Mucosa of rectum (tissue), 2 donors: Measurements from ENCODE around the gene ILRUN.
"Not testable (repeated sequence)": the region's sequence is repeated elsewhere in the genome, so short reads cannot be mapped to it uniquely, and the experiment has no call there.

Source experiments
- H3K27ac ChIP-seq, 2 donors: one replicate each; pipeline ENCODE4 v1.7.0; 2013; ENCODE audit warnings: inconsistent platforms in 2 of 2, low read depth in 2 of 2, low read length in 2 of 2
- H3K27me3 ChIP-seq, 2 donors: one replicate each; pipeline ENCODE4 v1.7.0; 2013; ENCODE audit warnings: low read length in 2 of 2; ENCODE audit not compliant: control insufficient read depth in 2 of 2, insufficient read depth in 2 of 2
- H3K36me3 ChIP-seq, 2 donors: one replicate each; pipeline ENCODE4 v1.7.0; 2013; ENCODE audit warnings: low read length in 2 of 2; ENCODE audit not compliant: control insufficient read depth in 2 of 2, insufficient read depth in 2 of 2
- H3K4me1 ChIP-seq, 2 donors: one replicate each; pipeline ENCODE4 v1.7.0; 2013; ENCODE audit warnings: low read length in 2 of 2, mild to moderate bottlenecking in 1 of 2; ENCODE audit not compliant: control insufficient read depth in 2 of 2, insufficient read depth in 2 of 2
- H3K4me3 ChIP-seq, 2 donors: one replicate each; pipeline ENCODE4 v1.7.0; 2013; ENCODE audit warnings: low read length in 2 of 2
- H3K9ac ChIP-seq, 2 donors: one replicate each; pipeline ENCODE4 v1.7.0; 2013; ENCODE audit warnings: low read length in 2 of 2, low read depth in 1 of 2, mild to moderate bottlenecking in 1 of 2
- H3K9me3 ChIP-seq, 2 donors: one replicate each; pipeline ENCODE4 v1.7.0; 2013; ENCODE audit warnings: low read length in 2 of 2; ENCODE audit not compliant: control insufficient read depth in 2 of 2
- donor health status: healthy.
- donor health status: Normal muscosa, but diverticular disease.

Gene ILRUN

DNA sequence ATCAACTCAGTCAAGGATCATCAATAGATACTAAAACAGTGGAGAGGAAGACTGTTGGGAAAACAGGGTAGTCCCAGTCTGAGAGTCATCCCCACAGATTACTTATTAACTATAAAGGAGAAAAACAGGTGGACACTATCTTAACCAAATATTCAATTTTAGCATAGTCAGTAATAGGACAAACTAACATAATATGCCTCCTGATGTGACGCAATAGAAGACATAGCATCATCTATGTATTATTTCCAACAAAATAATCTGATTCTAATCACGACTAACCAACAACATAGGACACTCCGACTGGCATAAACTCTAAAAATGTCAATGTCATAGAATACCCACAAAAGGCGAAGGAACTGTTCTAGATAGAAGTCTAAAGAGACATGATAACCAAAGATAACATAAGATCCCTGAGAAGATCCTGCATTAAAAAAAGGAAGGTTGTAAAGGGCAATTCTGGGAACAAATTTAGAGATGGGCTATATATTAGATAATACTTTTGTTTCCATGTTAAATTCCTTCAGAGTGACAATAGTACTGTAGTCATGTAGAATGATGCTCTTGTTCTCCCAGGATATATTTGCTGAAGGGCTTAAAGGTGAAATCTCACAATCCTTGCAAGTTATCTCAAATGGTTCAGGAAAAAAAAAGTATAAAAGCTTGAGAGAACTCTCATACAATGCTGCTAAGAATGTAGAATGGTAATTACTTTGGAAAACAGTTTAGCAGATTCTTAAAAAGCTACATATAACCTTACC, 28.9 kb downstream of the ILRUN start:
- no peaks in the 10 kb centered on the region for H3K27me3 ChIP-seq
- H3K4me3 ChIP-seq, result no peak overlapping the region
- H3K27ac ChIP-seq, result no peak overlapping the region
- no peaks in the 10 kb centered on the region for H3K36me3 ChIP-seq
- no peak overlapping the region for H3K9ac ChIP-seq
- H3K4me1 ChIP-seq, result peaks cover 5 to 12% of the 10 kb centered on the region in 2 donors
- no peaks in the 10 kb centered on the region for H3K9me3 ChIP-seq

DNA sequence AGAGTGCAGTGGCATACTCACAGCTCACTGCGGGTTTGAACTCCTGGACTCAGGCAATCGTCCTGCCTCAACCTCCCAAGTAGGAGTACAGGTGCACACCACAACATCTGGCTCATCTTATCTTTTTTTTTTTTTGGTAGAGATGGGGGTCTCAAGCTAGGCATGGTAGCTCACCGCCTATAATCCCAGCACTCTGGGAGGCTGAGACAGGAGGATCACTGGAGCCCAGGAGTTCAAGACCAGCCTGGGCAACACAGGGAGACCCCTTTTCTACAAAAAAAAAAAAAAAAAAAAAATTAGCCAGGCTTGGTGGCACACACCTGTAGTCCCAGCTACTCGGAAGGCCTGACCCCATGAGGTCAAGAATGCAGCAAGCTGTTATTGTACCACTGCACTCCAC, 31.5 kb downstream of the ILRUN start:
- H3K9ac ChIP-seq, result no peak overlapping the region
- no peaks in the 10 kb centered on the region for H3K36me3 ChIP-seq
- no peaks in the 10 kb centered on the region for H3K9me3 ChIP-seq
- H3K27ac ChIP-seq, result peak overlapping the region in 1 of 2 donors; percentile 39
- H3K4me3 ChIP-seq, result no peak overlapping the region
- H3K27me3 ChIP-seq, result no peaks in the 10 kb centered on the region
- peaks cover 0 to 3% of the 10 kb centered on the region in 2 donors for H3K4me1 ChIP-seq

DNA sequence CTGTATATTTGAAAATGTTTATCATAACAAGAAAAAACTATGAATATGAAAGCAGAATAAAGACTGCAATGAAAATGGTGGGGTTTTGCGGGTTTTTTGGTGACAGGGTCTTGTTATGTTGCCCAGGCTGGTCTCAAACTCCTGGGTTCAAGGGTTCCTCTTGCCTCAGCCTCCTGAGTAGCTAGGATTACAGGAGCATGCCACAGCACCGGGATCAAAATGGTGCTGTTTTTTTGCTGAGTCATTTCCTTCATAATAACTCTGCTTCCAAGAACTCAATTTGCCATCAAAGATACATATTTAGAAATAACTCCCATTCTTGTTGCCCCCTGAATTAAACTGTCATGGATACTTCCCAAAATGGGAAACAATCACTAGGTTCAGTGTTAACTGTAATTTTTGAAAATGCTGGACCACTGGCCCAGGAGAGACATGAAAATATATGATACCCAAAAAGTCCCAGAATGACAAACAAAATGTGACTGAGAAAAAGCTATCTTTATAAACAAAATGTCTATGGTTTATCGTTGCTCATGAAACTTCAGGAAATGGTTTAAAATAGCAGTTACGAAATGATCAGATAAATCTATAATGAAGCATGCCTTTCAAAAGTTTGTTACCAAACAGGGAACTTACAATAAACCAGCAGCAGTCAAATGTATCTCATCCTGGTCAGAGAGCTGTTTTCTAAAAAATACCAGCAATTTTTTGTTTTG, 32.2 kb downstream of the ILRUN start:
- Histone ChIP-seq H3K36me3 (no peaks in the 10 kb centered on the region), H3K9me3 (no peaks in the 10 kb centered on the region), H3K9ac (no peak overlapping the region), H3K4me1 (peaks cover 0 to 3% of the 10 kb centered on the region in 2 donors), H3K27ac (peak overlapping the region; percentile 13 to 39), H3K27me3 (no peaks in the 10 kb centered on the region), H3K4me3 (no peak overlapping the region)

DNA sequence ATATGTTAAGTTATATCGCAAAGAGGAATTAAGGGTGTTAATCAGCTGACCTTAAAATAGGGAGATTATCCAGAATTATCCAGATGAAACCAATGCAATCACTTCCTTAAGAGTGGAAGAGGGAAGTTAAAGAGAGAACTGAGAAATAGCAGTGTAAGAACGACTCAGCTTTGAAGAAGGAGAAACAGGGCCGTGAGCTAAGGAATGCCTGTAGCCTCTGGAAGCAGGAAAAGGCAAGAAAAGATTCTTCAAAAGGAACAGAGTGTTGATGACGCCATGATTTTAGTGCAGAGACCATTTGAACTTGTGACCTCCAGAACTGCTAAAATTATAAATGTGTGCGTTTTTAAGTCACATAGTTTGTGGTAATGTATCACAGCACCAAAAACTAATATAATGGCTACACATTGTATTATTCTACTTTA, 32.7 kb downstream of the ILRUN start:
- Histone ChIP-seq H3K9ac (no peak overlapping the region), H3K4me1 (peaks cover 0 to 3% of the 10 kb centered on the region in 2 donors), H3K27ac (no peak overlapping the region), H3K27me3 (no peaks in the 10 kb centered on the region), H3K9me3 (no peaks in the 10 kb centered on the region), H3K36me3 (no peaks in the 10 kb centered on the region), H3K4me3 (no peak overlapping the region)

DNA sequence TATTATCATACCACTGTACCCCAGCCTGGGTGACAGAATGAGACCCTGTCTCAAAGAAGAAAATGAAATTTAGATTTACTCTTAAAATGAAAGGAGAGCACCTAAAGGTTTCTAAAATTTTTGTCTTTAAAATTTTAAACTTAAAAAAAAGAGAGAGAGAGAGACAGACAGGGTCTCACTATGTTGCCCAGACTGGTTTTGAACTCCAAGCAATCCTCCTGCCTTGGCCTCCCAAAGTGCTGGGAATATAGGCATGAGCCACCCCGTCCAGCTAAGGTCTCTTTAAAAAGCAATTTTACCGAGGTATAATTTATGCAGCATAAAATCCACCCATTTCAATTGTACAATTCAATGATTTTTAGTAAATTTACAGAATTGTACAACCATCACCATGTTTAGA, 33.2 kb downstream of the ILRUN start:
- H3K4me1 ChIP-seq, result peaks cover 0 to 3% of the 10 kb centered on the region in 2 donors
- H3K9ac ChIP-seq, result no peak overlapping the region
- H3K27me3 ChIP-seq, result no peaks in the 10 kb centered on the region
- H3K9me3 ChIP-seq, result no peaks in the 10 kb centered on the region
- H3K36me3 ChIP-seq, result no peaks in the 10 kb centered on the region
- no peak overlapping the region for H3K27ac ChIP-seq
- no peak overlapping the region for H3K4me3 ChIP-seq

DNA sequence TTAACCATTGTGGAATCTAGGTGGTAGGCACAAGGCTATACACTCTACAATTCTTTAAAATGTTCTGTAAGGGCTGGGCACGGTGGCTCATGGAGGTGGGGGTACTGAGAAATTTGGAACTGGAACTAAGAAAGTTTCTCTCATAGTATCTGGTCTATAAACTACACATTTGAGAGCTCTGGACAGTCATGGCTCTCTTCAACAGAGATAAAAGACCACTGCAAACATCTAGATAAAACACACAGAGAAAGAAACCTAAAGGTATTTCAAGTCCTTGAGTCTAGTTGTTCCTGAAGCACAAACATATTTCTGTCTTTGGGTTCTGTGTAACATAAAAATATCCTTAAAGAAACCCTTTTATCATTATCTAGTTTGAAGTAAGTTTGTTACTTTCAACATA, 35.2 kb downstream of the ILRUN start:
- no peak overlapping the region for H3K27ac ChIP-seq
- no peaks in the 10 kb centered on the region for H3K27me3 ChIP-seq
- H3K9ac ChIP-seq, result no peak overlapping the region
- H3K4me3 ChIP-seq, result no peak overlapping the region
- H3K9me3 ChIP-seq, result no peaks in the 10 kb centered on the region
- H3K4me1 ChIP-seq, result peaks cover 17 to 20% of the 10 kb centered on the region in 2 donors
- H3K36me3 ChIP-seq, result no peaks in the 10 kb centered on the region

DNA sequence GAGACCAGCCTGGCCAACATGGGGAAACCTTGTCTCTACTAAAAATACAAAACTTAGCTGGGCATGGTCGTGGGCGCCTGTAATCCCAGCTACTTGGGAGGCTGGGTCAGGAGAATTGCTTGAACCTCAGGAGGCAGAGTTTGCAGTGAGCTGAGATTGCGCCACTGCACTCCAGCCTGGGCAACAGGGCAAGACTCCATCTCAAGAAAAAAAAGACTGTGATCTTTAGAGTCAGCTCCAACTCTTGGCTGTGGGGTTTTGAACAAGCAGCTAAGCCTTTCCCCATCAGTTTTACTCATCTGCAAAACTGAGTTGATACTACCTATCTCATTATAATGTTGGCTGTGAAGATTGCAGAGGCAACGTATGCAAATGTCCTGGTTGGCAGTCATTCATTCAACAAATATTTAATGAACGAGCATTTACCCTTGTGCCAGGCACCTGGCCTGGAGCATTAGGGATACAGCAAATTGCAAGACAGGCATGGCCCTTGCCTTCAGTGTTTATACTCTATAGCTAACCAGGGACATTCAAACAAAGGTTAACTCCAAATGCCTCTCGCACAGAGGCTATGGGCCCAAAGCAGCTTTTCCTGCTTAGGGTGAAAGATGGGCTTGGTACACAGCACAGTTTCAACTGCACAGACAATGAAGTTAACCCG, 37.8 kb downstream of the ILRUN start:
- H3K27me3 ChIP-seq, result no peaks in the 10 kb centered on the region
- peak overlapping the region in 1 of 2 donors; percentile 5 for H3K4me3 ChIP-seq
- peaks cover 4% of the 10 kb centered on the region in 2 donors for H3K36me3 ChIP-seq
- H3K4me1 ChIP-seq, result peaks cover 19 to 22% of the 10 kb centered on the region in 2 donors
- H3K27ac ChIP-seq, result peak overlapping the region in 1 of 2 donors; percentile 25
- no peak overlapping the region for H3K9ac ChIP-seq
- no peaks in the 10 kb centered on the region for H3K9me3 ChIP-seq

DNA sequence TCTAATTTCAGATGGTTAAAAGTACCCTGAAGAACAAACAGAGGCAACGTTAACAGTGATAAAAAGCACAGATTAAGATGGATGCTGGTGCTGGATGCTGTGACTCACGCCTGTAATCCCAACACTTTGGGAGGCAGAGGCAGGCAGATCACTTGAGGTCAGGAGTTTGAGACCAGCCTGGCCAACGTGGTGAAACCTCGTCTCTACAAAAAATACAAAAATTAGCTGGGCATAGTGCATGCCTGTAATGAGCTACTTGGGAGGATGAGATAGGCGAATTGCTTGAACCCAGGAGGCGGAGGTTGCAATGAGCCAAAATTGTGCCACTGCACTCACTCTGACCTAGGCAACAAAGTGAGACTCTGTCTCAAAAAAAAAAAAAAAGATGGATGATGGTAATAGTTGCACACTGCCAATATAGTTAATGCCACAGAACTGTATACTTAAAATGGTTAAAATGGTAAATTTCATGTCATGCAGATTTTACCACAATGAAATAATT, 38.5 kb downstream of the ILRUN start:
- peak overlapping the region; percentile 68 to 78 for H3K4me3 ChIP-seq
- H3K27me3 ChIP-seq, H3K36me3 ChIP-seq, H3K9me3 ChIP-seq: not testable (repeated sequence)
- H3K27ac ChIP-seq, result peak overlapping the region; percentile 89 to 91
- H3K4me1 ChIP-seq, result peaks cover 19 to 22% of the 10 kb centered on the region in 2 donors
- peak overlapping the region; percentile 62 to 74 for H3K9ac ChIP-seq

DNA sequence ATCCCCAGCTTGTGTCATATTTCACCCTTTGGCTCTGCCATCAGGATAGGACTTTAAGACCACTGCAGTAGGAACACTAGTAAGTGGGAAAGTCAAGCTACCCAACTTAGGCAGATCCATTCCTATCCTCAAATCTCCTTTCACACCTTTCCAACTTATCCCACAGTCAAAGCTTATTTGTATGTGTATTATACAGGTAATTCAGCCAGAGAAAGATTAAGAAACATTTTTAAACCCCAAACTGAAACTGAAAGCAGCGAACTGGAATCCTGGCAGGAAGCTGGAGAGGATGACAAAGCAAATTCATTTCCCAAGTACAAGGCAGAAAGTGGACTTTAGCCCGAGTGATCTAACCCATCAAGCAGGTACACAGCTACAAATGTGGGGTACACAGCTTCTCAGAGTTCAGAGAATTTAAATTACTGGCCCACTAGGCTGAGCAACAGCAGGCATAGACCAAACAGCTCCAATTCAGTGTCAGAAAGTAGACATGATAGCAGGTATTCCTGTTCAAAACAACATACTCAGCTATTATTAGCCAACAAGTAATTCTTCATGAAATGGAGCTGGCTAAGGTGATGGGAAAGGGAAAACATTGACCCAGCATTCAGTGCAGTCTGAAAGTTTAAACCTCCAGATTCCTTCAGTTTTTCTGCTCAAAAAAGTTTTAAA, 39.1 kb downstream of the ILRUN start:
- Histone ChIP-seq H3K4me1 (peaks cover 19 to 22% of the 10 kb centered on the region in 2 donors), H3K36me3 (peaks cover 4 to 7% of the 10 kb centered on the region in 2 donors), H3K9me3 (no peaks in the 10 kb centered on the region), H3K27ac (peak overlapping the region; percentile 89 to 91), H3K4me3 (peak overlapping the region; percentile 68 to 78), H3K27me3 (no peaks in the 10 kb centered on the region), H3K9ac (peak overlapping the region; percentile 62 to 74)
